Fibroblast of skin of right quadriceps (primary cell): Measurements from ENCODE around the gene TOMM34.

Source experiments
- DNase-seq: peaks from one replicate; pipeline ENCODE4 v3.0.0-alpha.2; 2013

Gene TOMM34

DNA sequence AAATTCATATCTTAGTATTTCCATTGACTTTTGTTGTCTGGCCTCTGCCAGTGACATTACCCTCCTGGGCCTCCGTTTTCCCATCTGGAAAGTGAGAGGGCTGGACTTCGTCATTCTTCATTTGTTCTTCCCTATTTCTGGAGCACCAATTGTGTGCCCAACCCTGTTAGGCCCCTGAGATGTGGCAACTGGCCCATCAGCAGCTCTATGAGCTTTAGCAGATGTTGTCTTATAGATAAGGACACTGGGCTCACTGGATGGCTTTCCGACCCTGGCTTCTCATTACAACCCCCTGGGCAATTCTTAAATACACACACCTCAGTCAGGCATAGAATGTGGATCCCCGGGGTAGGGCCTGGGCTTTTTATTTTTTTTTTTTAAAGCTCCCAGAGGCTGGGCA, 35.7 kb downstream of the TOMM34 start:
- DNase-seq, result no peak

DNA sequence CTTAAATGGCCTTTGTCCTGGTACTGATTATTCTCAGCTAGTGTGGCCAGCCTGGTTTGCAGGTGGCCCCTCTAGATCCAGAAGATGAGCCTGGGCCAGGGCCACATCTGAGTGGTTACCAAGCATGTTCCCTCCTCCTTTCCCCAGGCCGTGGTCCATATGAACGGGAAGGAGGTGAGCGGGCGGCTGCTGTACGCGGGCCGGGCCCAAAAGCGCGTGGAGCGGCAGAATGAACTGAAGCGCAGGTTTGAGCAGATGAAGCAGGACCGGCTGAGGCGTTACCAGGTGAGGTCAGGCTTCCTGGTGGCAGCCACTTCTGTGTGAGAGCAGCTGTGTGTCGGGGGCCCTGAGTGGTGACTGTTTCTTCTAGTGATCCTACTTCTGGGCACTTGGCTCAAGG, 38.8 kb downstream of the TOMM34 start:
- no peak for DNase-seq

DNA sequence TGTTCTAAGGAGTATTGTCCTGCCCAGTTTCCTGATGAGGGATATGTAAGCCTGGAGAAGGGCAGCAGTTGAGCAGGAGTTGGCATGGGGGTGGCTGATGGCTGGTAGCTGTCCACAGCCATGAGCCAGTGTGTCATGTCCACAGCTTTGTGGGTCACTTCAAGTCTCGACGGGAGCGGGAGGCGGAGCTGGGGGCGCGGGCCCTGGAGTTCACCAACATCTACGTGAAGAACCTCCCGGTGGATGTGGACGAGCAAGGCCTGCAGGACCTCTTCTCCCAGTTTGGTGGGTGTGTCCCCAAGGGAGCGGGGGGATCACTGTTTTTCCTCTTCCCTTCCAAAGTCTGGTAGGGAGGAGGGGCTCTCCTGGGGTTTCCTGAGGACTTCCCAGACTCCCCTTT, 41.4 kb downstream of the TOMM34 start:
- DNase-seq, result no peak

DNA sequence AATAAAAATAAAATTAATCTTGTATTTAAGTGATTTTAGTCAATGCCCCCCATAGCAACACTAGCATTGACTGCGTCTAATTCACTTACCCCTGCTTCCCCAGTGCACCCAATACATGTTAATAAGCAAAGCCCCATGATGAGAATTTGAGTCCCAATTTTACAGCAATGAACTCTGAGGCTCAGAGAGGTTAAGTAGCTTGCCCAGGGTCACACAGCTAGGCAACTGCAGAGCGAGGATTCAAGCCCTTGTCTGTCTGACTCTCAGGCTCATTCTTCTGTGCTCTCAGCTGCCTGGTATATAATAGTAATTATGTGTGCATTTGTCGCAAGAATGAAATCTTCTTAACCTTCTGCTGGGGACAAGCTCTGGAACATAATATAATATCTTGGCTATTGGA, 41.9 kb downstream of the TOMM34 start:
- no peak for DNase-seq

DNA sequence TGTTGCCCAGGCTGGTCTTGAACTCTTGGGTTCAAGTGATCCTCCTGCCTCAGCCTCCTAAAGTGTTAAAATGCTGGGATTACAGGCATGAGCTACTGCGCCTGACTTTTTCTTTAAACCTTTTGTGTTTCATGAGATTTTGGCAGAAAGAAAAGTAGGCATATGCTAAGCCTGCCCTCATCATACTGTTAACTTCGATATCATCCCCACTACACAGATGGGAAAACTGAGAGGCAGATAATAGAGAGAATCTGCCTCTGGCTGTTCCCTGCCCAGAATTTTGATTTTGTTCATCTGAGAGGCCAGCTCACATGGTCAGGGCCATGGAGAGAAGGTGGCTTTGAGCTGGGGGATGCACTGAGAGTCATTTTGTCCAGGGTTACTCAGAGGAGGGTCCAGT, 42.8 kb downstream of the TOMM34 start:
- no peak for DNase-seq

DNA sequence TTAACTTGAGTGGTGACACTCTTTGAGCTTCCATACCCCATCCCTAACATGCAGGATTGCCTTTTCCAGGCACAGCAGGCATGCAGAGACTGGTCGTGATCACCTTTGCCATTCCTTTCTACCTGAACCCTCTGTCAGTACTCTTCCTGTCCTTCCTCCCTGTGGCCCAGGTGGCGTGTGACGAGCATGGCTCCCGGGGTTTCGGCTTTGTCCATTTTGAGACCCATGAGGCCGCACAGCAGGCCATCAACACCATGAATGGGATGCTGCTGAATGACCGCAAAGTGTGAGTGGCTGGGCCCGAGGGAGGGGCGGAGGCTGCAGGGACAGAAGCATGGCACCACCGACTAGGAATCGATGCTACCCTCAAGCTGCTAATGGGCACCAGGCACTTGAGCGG, 43.6 kb downstream of the TOMM34 start:
- no peak for DNase-seq

DNA sequence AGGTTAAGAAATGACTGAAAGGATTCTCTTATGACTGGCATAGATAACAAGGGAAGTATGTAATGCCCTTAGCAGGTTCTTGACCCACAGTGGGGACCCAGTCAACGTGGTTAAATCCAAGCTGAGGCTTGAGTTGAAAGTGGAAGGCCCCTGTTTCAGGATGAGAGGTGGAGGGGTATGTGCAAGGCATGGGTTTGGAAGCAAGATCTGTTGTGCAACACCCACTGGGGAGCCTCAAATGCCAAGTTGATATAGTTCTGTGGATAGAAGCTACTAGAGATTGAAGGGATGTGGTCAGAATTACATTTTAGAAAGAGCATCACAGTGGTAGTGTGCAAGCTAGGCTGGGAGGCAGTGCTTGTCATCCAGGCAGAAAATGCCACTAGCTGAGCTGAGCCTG, 45.3 kb downstream of the TOMM34 start:
- no peak for DNase-seq

DNA sequence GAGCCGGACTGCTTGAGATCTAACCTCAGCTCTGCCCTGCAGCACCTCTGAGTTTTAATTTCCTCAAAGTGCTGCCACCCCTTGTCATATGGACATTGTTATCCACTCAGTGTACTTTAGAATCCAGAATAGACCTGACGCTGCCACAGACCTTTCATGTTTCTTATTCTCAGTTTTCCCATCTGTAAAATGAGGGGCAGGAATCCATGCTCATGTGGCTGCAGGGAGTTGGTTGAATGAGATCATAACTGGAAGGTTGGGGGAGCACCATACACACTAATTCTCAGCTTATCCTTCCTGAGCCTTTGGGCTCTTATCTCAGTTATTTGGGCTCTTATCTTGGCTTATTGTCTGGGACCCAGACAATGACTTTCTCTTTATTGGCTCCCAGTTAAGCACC, 48.0 kb downstream of the TOMM34 start:
- no peak for DNase-seq

DNA sequence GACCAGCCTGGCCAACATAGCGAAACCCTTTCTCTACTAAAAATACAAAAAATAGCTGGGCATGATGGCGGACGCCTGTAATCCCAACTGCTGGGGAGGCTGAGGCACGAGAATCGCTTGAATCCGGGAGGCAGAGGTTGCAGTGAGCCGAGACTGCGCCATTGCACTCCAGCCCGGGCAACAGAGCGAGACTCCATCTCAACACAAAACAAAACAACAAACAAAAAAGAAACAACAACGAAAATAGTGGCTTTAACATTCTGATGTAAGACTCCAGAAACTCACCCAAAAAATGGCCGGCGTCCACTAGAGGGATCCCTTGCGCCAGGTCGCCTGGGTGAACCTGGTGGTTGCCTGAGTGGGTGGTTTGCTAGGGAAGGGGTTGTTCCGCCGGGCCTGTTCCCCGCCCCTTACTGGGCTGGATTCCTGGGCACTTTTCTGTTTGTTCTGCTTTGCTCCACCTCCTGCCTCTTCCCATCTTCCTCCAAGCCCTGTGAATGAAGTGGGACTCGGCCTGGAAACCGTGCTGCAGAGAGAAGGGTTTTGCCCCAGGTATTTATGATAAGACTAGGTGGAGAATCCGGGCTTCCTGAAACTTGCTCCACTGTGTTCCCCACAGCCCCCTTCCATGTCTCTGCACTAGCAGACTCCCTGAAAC, 48.8 kb downstream of the TOMM34 start:
- DNase-seq, result peak; percentile 34

DNA sequence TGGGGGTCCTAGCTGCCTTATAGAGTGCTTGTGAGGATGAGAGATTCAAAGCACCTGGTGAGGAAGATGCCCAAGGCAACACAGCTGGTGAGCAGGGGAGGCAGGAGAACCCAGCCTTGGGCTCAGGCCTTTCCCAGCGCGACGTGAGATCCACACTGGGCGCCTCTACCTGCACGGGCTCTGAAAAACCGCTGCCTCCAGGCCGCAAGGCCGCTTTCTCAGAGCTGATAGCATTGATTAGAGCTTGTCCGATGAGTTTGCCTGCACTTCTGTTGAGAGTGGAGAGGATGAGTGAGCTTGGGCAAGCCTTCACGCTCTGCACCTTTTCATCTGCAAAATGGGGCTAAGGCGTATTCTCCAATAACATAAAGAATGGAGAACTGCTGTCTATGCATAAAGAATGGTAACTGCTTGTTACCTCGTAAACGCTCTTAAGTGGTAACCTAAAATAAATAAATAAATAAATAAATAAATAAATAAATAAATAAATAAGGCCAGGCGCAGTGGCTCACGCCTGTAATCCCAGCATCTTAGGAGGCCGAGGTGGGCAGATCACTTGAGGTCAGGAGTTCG, 49.4 kb downstream of the TOMM34 start:
- no peak for DNase-seq

DNA sequence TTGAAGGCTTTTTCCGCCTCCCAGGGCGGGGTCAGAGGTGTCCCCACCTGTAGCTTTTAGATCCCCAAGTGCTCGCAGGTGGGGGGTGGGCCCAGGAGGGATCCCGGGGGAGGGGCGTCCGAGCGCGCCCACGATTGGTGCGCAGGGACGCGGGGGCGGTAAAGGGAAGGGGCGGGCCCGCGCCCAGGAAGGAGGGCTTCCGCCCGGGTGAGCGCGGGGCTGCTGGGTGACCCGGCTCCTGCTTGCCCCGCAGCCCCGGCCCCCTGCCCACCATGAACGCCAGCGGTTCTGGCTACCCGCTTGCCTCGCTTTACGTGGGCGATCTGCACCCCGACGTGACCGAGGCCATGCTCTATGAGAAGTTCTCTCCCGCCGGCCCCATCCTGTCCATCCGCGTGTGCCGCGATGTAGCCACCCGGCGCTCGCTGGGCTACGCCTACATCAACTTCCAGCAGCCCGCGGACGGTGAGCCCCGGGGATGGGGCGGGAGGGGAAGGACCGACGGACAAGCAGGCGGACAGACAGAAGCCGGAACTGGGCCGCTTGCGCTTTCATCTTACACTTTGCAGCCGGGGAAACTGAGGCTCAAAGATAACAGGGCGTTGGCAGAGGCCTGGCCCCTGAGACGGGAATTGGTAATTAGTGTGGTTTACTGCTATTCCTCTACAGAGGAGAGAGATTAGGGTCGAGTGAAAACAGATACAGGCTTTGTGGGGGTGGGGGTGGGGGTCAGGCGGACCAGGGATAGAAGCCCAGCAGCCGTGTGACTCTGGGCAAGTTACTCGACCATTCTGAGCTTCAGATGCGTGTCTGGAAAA, 50.1 kb downstream of the TOMM34 start, which contains the start of gene PABPC1L:
PABPC1L (plus strand) TSS at position 189 of the 818 bp plus-strand sequence; CDS start at position 273, 84 bp downstream.
- DNase-seq, result peak; percentile 52

DNA sequence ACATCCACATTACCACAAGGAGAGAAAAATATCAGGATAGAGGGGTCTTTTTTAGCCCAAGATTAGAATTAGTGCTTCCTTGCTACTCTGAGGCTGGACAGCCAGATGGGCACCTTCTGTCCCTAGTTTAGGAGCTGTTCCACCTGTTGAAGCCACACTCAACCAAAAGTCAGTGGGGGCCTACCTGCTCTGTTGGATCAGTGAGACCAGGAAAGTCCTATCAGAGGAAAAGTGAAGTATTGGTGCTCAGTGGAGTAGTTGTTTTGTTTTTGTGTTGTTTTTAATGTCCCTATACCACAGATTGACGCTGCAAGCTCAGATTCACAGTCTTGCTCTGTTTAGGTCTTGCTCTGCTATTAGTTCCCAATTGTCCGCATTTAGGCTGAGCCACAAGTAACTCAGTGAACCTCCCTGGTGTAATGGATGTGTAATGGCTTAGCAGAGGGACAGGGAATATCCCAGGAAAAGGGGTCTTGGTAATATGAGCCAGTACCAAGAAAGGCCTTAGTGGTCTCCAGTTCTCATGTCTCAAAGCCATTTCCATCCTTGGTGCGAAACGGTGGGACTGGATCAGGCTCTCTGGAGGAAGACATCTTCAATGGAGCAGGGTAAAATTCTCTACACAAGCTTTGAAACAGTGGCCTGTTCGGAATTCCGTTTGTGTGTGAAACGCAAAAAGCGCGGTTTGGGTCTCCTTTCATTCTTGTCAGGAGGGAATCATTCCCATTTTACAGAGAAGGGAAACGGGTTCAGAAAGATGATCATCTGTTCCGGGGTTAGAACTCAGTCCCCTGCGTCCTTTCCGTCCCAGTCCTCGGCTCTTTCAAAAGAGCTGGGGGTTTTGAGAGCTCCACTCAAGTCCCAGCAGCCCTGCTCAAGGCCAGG, 51.0 kb downstream of the TOMM34 start:
- DNase-seq, result no peak

DNA sequence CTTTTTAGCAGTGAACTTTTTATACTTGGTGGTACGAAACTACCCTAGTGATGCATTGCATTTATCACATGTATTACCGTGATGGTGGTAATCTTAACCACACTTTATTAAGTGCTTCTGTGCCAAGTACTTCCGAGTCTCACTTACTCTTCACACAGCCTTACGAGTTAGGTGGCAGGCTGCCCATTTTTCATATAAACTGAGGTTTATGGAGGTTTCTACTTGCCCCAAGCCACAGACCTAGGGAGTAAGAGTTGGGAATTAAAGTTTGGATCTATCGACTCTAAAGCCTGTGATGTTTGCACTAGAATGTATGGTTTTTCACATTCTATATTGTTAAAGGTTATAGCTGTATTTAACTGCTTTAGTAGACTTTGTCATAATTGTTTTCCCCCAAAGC, 55.8 kb downstream of the TOMM34 start:
- no peak for DNase-seq

DNA sequence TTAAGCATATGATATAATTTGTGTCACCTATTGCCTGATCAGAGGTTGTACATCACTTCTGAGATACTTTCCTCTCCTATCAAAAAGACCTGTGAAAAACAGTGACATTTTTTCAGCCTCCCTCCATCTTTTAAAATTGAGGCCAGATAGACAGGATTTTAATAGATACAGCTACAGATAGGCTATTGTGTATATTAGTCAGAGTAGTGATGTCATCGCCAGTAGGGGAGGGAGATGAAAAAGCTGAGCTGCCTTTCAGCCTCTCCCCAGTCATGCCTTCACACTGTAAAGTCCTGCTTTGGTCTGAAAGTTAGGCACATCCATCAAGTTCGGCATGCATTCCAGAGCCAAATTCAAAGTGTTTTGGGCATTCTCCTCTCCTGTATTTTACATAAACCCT, 58.2 kb downstream of the TOMM34 start:
- peak; percentile 31 for DNase-seq

DNA sequence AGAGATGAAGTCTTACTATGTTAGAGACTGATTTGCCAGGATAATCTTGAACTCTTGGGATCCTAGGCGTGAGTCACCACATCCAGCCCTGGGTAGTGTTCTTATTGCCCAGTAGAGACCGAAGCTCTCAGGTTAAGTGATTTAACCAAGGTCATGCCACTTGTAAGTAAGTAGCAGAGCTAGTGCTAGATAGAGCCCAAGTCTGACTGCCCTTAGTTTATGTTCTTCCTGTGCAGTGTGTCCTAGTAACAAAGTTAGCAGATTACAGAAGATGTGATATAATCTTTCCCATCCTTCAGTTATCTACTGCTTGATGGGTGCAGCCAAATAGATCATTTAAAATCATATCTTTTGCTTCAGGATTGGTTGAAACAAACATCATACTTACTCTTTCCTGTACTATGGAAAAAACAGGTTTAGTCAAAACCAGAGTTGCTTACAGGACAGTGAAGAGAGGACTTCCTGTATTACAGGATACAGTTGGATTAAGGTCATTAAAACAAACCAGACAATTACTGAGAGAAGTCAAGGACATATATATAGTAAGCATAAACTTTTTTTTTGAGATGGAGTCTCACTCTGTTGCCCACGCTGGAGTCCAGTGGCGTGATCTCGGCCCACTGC, 59.9 kb downstream of the TOMM34 start:
- DNase-seq, result no peak

DNA sequence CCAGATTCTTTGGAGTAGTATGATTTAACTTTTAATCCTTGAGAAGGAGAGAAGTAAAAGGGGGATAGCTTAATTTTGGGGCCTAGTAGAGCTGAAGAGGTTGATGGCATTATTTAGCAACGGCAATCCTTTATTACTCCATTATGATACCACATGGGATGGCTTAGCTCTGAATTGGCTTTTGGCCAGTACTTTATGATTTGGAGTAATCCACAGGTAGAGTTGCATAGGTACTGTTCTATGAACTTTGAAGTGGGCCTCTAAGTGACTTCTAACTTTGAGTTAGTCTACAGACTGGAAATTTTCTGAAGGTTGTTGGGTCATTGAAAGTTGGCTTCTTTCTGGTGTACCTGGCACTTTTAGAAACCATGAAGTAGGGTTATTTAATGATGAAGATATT, 63.1 kb downstream of the TOMM34 start:
- DNase-seq, result no peak

DNA sequence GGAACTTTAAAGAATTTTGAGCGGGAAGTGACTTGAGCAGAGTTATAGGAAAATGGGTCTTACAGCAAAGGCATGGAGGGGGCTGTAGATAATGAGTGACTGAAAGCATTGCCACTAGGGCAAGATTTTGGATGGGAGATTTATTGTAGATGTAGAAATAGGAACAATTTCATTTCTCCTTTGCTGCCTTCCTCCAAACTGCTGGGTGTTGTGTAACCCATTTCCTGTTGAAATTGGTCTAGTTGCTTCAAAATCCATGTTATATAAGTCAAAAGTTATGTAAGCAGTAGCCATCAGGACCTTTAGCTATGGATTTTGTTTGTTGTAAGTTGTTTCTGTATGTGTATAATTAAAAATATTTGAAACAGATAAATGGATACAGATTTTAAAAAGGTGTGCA, 63.6 kb downstream of the TOMM34 start:
- no peak for DNase-seq

DNA sequence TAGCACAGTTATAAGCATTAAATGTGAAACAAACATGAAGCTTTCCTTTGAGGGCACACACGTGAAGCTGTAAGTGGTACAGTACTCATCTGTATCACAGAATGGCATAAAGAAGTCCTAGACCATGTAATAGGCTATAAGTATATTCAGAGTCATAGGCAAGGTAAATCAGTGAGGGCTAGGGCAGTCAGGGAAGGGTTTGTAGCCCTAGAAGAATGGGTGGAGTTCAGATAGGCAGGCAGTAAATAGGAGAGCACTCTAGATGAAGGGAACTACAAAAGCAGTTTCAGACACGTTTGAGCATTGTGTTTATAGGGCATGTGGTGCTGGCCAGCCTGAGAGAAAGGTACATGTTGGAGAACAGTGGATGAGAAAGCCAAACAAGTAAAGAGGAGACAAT, 65.2 kb downstream of the TOMM34 start:
- no peak for DNase-seq
